IPS-20b (cell line): Measurements from ENCODE around the gene POFUT2.
A peak's percentile ranks its signal among the peaks of the same experiment; 100 is the strongest.

Experiments used
- H3K27ac ChIP-seq: one replicate; pipeline ENCODE4 v1.5.1; 2013; ENCODE audit warnings: low read length
- H3K27me3 ChIP-seq: 2 replicates; pipeline ENCODE4 v1.6.1; 2013; ENCODE audit warnings: mild to moderate bottlenecking, low read length, inconsistent platforms; ENCODE audit not compliant: insufficient read depth
- H3K36me3 ChIP-seq: 2 replicates; pipeline ENCODE4 v1.6.1; 2013; ENCODE audit warnings: low read depth, mild to moderate bottlenecking, inconsistent platforms, low read length, moderate library complexity; ENCODE audit not compliant: insufficient read depth
- H3K4me1 ChIP-seq: 2 replicates; pipeline ENCODE4 v1.6.1; 2013; ENCODE audit warnings: mild to moderate bottlenecking, control low read depth, inconsistent platforms, low read length, moderate library complexity; ENCODE audit not compliant: insufficient read depth
- H3K4me3 ChIP-seq: 2 replicates; pipeline ENCODE4 v1.5.1; 2013; ENCODE audit warnings: mild to moderate bottlenecking, low read length, inconsistent platforms
- H3K9ac ChIP-seq: 2 replicates; pipeline ENCODE4 v1.6.1; 2013; ENCODE audit warnings: low read depth, mild to moderate bottlenecking, inconsistent platforms, low read length, moderate library complexity
- H3K9me3 ChIP-seq: 2 replicates; pipeline ENCODE4 v1.6.1; 2013; ENCODE audit warnings: mild to moderate bottlenecking, low read depth, low read length, inconsistent platforms; ENCODE audit not compliant: insufficient read depth

Gene POFUT2

DNA sequence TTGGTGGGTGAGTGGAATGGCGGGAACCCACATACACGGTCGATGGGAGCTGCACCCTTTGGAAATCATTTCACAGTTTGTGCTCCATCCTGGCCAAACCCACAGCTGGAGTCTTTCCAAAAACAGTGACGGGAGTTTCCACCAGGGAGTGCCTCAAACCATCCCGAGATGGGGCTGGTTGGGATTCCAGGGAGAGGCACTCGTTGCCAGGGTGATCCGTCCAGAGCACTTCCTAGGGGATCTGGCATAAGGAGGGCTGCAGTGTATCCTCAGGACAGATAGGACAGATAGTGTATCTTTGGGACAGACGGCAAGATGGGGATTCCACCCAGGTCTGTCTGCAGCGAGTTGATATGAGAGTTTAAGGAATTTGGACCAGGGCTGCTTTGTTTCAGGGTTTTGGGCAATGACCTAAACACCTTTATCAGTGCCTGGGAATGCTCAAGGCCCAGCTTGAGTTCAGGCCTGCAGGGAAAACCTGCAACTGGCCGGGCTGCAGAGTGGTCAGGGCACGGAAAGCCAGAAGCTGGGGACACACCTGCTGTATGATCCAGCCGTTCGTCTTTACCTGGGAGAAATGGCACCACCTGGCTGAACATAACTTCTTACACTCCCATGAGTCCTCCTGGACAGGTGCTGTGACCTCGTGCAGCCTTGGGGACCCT, 3.4 kb upstream of the POFUT2 start:
- peaks cover 14% of the 10 kb centered on the region; the same call in 1 of the 2 replicates for H3K4me1 ChIP-seq
- H3K4me3 ChIP-seq: no peak overlapping the region
- H3K27ac ChIP-seq: no peak overlapping the region
- H3K27me3 ChIP-seq: no peaks in the 10 kb centered on the region
- H3K36me3 ChIP-seq: peaks cover under 1% of the 10 kb centered on the region; the same call in 1 of the 2 replicates
- no peaks in the 10 kb centered on the region for H3K9me3 ChIP-seq
- H3K9ac ChIP-seq: no peak overlapping the region

DNA sequence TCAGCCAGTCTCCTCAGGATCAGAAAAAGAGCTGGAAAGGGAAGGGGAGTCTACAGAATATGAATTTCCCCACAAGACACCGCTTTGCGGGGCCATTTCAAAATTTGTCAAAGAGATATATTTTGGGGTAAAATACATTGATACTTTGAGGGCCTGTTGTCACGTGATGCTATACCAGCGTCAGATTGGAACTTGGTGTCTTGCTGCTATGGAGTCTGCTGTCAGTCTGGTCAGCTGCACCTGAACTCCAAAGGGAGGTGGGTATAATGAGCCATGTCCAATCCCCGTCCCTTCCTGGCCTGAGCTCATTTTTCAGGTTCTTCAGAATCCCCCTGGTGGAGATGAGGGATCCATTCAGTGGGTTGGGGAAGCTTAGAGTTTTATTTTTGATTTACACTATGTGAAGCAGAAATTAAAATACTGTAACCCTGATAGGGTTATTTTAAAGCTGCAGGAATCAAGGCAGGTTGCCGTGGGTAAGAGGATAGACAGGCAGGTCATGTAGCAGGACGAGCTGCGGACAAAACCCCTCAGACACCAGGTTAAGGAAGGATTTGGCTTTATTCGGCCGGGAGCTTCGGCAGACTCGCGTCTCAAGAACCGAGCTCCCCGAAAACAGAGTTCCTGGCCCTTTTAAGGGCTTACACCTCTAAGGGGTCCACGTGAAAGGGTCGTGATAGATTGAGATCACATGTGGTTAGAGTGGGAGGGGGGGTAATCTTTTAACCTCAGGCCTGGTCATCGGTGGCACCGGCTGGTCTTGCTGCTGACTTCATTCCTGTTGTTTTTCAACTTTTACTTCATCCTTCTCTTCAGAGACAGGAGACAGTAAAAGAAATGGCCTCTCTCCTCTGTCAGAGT, 2.2 kb upstream of the POFUT2 start:
- Histone ChIP-seq H3K27me3 (no peaks in the 10 kb centered on the region), H3K9me3 (no peaks in the 10 kb centered on the region), H3K4me3 (no peak overlapping the region), H3K27ac (no peak overlapping the region), H3K9ac (no peak overlapping the region), H3K36me3 (peaks cover 12% of the 10 kb centered on the region), H3K4me1 (peaks cover 10% of the 10 kb centered on the region; the same call in 1 of the 2 replicates)

DNA sequence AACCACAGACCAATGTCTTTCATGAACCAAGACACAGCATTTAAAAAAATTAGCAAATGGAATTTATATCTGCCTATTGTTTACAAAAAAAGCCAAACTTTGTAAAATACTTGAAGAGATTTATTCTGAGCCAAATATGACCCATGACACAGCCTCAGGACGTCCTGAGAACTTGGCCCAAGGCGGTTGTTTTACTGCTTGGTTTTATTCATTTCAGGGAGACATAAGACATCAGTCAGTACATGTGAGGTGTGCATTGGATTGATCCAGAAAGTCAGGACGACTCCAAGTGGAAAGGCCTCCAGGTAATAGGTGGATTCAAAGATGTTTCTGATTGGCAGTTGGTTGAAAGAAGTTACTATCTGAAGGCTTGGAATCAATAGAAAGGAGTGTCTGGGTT, 1.4 kb upstream of the POFUT2 start:
- H3K27ac ChIP-seq: no peak overlapping the region
- H3K4me3 ChIP-seq: peak overlapping the region; percentile 81; the same call in 1 of the 2 replicates
- no peak overlapping the region for H3K9ac ChIP-seq

DNA sequence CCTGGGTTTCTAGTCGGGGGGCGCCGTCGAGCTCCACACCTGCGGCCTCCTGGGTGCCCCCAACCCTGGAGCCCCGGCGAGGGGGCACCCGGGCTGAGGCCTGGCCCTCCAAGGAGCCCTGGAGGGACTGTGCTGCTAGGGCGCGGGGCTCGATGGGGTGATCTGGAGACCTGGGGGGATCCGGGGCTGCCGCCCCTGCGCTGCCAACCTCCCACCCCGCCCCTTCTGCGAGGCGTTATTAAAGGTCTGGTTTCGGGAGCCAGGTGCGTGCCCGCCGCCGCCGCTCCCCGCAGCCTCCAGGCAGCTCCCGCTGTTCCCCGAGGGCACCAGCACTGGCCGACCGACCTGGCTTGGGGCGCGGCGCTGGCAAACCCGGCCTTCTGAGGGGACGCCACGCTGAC, 746 bp upstream of the POFUT2 start:
- Histone ChIP-seq H3K9me3 (no peaks in the 10 kb centered on the region), H3K36me3 (peaks cover 27% of the 10 kb centered on the region), H3K4me1 (peaks cover 4% of the 10 kb centered on the region; the same call in 1 of the 2 replicates), H3K4me3 (peak overlapping the region; percentile 81; the same call in 1 of the 2 replicates), H3K9ac (peak overlapping the region; percentile 21; the same call in 1 of the 2 replicates), H3K27me3 (no peaks in the 10 kb centered on the region), H3K27ac (no peak overlapping the region)

More for the DNA sequence above, 1.4 kb upstream of the POFUT2 start:
- peaks cover 20% of the 10 kb centered on the region for H3K36me3 ChIP-seq
- H3K27me3 ChIP-seq: no peaks in the 10 kb centered on the region
- no peaks in the 10 kb centered on the region for H3K9me3 ChIP-seq
- H3K4me1 ChIP-seq: peaks cover 4% of the 10 kb centered on the region; the same call in 1 of the 2 replicates

DNA sequence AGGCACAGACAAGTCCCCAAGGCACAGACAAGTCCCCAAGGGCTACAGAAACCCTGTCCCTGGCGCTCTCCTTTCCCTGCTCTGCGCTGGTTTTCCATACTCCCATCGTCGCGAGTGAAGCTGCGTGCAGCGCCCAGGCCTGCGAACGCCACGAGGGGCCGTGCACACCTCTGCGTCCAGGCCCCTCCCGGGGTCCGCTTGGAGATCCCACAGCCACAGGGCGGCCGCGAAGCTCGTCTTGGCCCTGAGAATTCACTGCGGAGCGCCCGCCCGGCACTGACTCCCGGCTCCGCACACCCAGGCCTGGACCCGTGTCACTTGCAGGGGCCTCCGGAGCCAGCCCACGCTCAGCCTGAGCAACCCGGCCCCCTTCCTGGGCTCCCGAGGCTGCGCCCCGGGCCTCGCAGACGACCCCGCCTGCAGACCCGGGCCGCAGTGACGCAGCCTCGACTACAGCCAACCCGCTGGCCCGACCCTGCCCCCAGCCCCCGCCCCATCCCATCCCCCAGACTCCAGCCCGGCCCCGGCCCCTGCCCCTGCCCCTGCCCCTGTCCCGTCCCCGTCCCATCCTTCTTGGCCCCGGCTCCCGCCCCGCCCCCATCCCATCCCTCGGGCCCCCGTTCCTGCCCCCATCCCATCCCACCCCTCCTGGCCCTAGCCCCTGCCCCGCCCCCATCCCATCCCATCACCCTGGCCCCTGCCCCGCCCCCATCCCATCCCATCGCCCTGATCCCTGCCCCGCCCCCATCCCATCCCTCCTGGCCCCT, 841 bp downstream of the POFUT2 start:
- Histone ChIP-seq H3K4me3 (peak overlapping the region; percentile 81), H3K9me3 (no peaks in the 10 kb centered on the region), H3K36me3 (peaks cover 40% of the 10 kb centered on the region), H3K9ac (peak overlapping the region; percentile 76; the same call in 1 of the 2 replicates), H3K4me1 (no peaks in the 10 kb centered on the region), H3K27me3 (no peaks in the 10 kb centered on the region), H3K27ac (no peak overlapping the region)

DNA sequence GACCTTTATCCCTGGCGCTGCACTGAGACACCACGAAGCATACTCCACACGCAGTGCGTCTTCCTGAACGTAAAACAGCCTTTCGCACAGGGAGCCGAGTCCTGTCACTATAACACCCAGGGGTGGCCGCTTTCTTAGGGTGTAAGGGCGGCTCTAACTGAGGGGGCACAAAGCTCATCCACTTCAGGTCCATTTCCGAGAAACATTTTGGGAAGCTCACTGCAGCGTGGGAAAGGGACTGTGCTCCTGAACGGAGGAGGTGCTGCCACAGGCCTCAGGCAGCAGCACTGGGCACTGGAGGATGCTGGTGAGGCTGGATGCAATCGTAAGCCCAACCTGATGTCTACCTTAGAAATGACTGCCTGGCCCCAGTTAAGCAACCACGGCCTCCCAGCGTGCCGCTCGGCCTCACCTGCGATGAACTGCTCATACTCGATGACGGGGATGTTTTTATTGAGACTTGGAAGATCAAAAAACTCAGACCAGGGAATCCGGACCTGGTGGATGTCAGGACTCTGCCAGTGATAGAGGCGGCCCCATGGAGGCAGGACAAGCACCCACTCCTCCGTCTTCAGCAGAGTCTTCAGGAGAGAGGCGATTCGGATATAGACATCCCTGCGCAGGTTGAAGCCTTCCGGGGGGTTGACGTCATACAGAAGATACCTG, 2.3 kb downstream of the POFUT2 start:
- Histone ChIP-seq H3K4me3 (no peak overlapping the region), H3K27me3 (no peaks in the 10 kb centered on the region), H3K36me3 (peaks cover 55% of the 10 kb centered on the region), H3K27ac (no peak overlapping the region), H3K9ac (no peak overlapping the region), H3K9me3 (no peaks in the 10 kb centered on the region), H3K4me1 (no peaks in the 10 kb centered on the region)

DNA sequence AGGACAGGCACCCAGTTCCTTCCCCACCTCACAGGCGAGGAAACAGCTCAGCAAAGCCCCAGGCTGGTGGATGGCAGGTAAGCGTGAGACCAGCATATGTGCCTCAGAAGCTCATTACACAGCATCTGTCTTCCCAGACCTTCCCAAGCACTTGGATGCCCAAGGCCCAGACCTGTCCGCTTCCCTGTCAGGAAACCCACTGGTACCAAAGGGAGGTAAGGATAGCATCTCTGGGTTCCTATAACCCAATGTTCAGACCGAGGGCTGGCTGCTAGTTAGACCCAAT, 3.3 kb downstream of the POFUT2 start:
- Histone ChIP-seq H3K27me3 (no peaks in the 10 kb centered on the region), H3K36me3 (peaks cover 65% of the 10 kb centered on the region), H3K9ac (no peak overlapping the region), H3K9me3 (no peaks in the 10 kb centered on the region), H3K4me3 (no peak overlapping the region), H3K27ac (no peak overlapping the region), H3K4me1 (no peaks in the 10 kb centered on the region)

DNA sequence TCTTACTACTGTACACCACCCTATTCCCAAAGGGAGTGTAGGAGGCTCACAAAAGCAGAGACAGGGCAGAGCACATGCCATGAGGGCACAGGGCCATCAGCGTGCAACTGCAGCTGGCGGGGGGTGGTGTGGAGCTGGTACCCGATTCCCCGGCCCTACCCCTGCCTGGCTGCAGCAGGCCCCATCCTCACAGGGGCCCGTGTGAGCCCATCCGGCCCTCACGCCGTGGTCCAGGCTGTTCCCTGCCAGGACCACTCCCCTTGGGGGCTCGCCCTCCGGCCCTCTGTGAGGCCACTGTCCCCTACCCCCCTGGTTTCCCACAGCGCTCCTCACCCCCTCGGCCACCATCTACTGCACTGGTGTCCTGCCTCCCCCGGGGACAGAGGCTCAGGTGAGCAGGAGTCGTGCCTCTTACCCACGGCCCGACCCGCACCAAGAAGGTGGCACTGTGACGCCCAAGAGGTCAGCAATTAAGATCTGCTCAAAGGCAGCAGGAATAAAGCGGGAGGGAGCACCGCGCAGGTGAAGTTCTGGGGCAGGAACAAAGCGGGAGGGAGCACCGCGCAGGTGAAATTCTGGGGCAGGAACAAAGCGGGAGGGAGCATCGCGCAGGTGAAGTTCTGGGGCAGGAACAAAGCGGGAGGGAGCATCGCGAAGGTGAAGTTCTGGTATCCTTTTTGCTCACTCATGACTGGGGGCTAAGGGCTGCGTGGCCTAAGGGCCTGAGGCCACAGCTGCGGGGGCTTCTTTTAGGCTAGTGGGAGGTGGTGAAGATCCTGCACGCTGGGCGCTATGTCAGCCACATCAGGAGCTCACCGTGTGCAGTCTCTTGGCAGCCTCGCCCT, 3.9 kb downstream of the POFUT2 start:
- H3K4me1 ChIP-seq: no peaks in the 10 kb centered on the region
- H3K36me3 ChIP-seq: peaks cover 67% of the 10 kb centered on the region
- no peaks in the 10 kb centered on the region for H3K9me3 ChIP-seq

DNA sequence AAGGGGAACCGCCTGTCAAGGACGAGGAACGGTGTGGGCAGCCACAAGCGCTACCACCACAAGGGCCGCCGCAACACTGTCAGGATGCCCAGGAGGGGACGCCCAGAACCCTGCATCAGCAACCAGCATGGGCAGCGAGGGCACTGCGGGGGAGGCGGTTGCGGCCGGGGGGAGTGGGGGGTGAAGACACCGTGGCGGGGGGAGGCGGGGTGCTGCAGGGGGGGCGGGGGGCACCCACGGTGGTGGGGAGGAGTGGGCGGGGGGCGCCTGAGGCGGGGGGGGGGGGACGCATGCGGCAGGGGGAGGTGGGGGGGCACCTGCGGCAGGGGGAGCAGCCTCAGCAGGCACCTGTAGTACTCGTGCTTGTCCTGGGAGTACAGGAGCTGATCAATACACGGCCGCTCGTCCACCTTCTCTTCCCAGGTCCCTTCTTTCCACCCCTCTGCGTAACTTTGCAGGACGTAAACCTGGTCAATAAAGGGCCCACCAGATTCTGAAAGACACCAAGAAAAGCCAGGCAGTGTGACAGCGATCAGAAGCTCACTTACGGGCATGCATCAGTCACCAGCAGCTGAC, 4.6 kb downstream of the POFUT2 start:
- Histone ChIP-seq H3K9ac (no peak overlapping the region), H3K36me3 (peaks cover 74% of the 10 kb centered on the region)

More for the DNA sequence above, 3.9 kb downstream of the POFUT2 start:
- Histone ChIP-seq H3K9ac (no peak overlapping the region), H3K27ac (no peak overlapping the region), H3K27me3 (no peaks in the 10 kb centered on the region), H3K4me3 (no peak overlapping the region)

DNA sequence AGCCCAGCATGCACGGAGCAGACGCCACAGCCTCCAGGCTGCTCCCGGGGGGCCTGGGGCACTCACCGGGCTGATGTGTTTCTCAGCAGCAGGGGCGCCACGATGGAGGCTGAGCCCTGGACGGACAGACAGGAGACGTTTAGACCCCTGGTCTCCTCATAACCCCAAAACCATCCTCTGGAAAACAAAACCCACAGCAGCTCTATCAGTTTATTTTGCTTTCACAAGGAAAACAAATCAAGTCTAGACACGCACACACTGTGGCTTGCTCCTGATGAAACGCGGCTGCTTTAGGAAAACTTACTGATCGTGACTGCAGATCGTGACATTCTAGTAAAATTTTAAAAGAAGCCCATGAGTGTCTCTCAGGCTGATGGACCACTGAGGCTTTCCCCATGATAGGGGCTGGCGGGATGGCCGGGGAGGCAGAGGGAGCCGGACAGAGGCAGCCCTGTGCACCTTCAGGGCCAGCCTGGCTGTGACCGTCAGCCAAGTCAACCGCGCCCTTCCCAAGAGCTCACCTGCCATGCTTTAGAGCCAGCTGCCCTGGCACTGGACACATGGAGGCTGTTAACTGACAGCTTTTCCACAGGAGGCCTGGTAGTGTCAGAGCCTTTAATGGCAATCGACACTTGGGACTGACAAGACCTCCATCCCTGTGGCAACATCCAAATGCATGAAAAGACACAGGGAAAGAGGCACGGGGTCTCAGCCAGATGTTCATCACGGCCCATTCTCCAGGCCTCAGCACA, 5.2 kb downstream of the POFUT2 start:
- Histone ChIP-seq H3K27ac (no peak overlapping the region), H3K9ac (no peak overlapping the region), H3K4me1 (no peaks in the 10 kb centered on the region), H3K9me3 (no peaks in the 10 kb centered on the region), H3K4me3 (no peak overlapping the region), H3K36me3 (peaks cover 81% of the 10 kb centered on the region), H3K27me3 (no peaks in the 10 kb centered on the region)

More for the DNA sequence above, 4.6 kb downstream of the POFUT2 start:
- H3K9me3 ChIP-seq: no peaks in the 10 kb centered on the region
- H3K4me3 ChIP-seq: no peak overlapping the region
- H3K27me3 ChIP-seq: no peaks in the 10 kb centered on the region
- no peaks in the 10 kb centered on the region for H3K4me1 ChIP-seq
- H3K27ac ChIP-seq: no peak overlapping the region
